Naive thymus-derived CD4-positive, alpha-beta T cell (primary cell): Measurements from ENCODE around the gene RBCK1. TPM values are rescaled to one million over a fixed set of nuclear protein-coding genes. Genes with fewer than 3 reads are reported as not detected.
"Not testable (repeated sequence)": the region's sequence is repeated elsewhere in the genome, so short reads cannot be mapped to it uniquely, and the experiment has no call there.

Source experiments
- ATAC-seq: fragments of 150-1000 bp; cut with Tn5 transposase; 2 replicates; pipeline ENCODE4 v1.10.0; 2021; ENCODE audit warnings: mild to moderate bottlenecking, moderate library complexity
- CTCF ChIA-PET: fragments of 350-600 bp; sonication (Branson Sonifier 250); formaldehyde crosslinking; loops from one replicate; lab custom pipeline; 2021; ENCODE audit warnings: antibody characterized with exemption; lab: Charles Lee
- POLR2A ChIA-PET: fragments of 350-600 bp; sonication (Branson Sonifier 250); formaldehyde crosslinking; loops from one replicate; lab custom pipeline; 2021; ENCODE audit warnings: antibody characterized with exemption, inconsistent platforms; lab: Charles Lee
- DNase-seq, 9 donors: peaks; one replicate each; pipeline versions ENCODE4 v3.0.0 to v3.0.0-alpha.2; 2020 to 2022; ENCODE audit warnings: mixed read lengths in 1 of 9
- H3K27ac ChIP-seq: one replicate; pipeline ENCODE4 v1.7.0; 2013; ENCODE audit warnings: mild to moderate bottlenecking, low read depth, low read length, moderate library complexity
- H3K27me3 ChIP-seq, 2 donors: one replicate each; pipeline ENCODE4 v1.7.0; 2013; ENCODE audit warnings: low read length in 2 of 2, mild to moderate bottlenecking in 2 of 2, moderate library complexity in 2 of 2; ENCODE audit not compliant: control insufficient read depth in 2 of 2, insufficient read depth in 2 of 2
- H3K36me3 ChIP-seq, 3 experiments: 1 replicate in 2 of 3; 2 replicates in 1 of 3; pipeline ENCODE4 v1.7.0; 2013; ENCODE audit warnings: low read length in 3 of 3, mild to moderate bottlenecking in 3 of 3, moderate library complexity in 1 of 3; ENCODE audit not compliant: insufficient read depth in 3 of 3, control insufficient read depth in 2 of 3
- H3K4me1 ChIP-seq, 2 donors: one replicate each; pipeline ENCODE4 v1.7.0; 2013; ENCODE audit warnings: low read length in 2 of 2, mild to moderate bottlenecking in 2 of 2, moderate library complexity in 1 of 2; ENCODE audit not compliant: control insufficient read depth in 2 of 2, insufficient read depth in 2 of 2
- H3K4me3 ChIP-seq: 2 replicates; pipeline ENCODE4 v1.7.0; 2013; ENCODE audit warnings: mild to moderate bottlenecking, low read length
- H3K9me3 ChIP-seq, 3 experiments: 1 replicate in 2 of 3; 2 replicates in 1 of 3; pipeline ENCODE4 v1.7.0; 2013; ENCODE audit warnings: low read length in 3 of 3; ENCODE audit not compliant: control insufficient read depth in 2 of 3
- H3K27ac Mint-ChIP-seq, 9 donors: one replicate each; pipeline ENCODE4 v1.8.0; 2020 to 2022; ENCODE audit warnings: mixed read lengths in 9 of 9, mild to moderate bottlenecking in 8 of 9, moderate library complexity in 5 of 9, inconsistent platforms in 2 of 9
- H3K27me3 Mint-ChIP-seq, 5 donors: one replicate each; pipeline ENCODE4 v1.8.0; 2021 to 2022; ENCODE audit warnings: mixed read lengths in 5 of 5, mild to moderate bottlenecking in 1 of 5
- H3K36me3 Mint-ChIP-seq, 5 donors: one replicate each; pipeline ENCODE4 v1.8.0; 2020 to 2022; ENCODE audit warnings: mixed read lengths in 5 of 5, mild to moderate bottlenecking in 3 of 5, inconsistent platforms in 1 of 5
- H3K4me1 Mint-ChIP-seq, 7 donors: one replicate each; pipeline ENCODE4 v1.8.0; 2020 to 2022; ENCODE audit warnings: mixed read lengths in 7 of 7, mild to moderate bottlenecking in 3 of 7, inconsistent platforms in 1 of 7
- H3K4me3 Mint-ChIP-seq, 10 donors: one replicate each; pipeline ENCODE4 v1.8.0; 2020 to 2022; ENCODE audit warnings: mild to moderate bottlenecking in 10 of 10, mixed read lengths in 10 of 10, moderate library complexity in 6 of 10, inconsistent platforms in 2 of 10
- H3K9me3 Mint-ChIP-seq, 11 donors: one replicate each; pipeline ENCODE4 v1.8.0; 2020 to 2022; ENCODE audit warnings: mixed read lengths in 11 of 11, mild to moderate bottlenecking in 4 of 11, inconsistent platforms in 1 of 11, moderate library complexity in 1 of 11
- intact Hi-C, 2 donors: fragments of 100-400 bp; cut with micrococcal nuclease; formaldehyde crosslinking; loops; one replicate each; pipeline ENCODE4 v1.15.1; 2023
- polyA plus RNA-seq, 2 donors: library from polyadenylated mRNA; unstranded; fragments of 300-500 nt; fragmentation: Illumina TruSeq; gene quantifications; one replicate each; pipeline ENCODE4 v1.2.3, GENCODE V29; 2021
- total RNA-seq, 6 experiments: library from RNA in 5 of 6; stranded (reverse) in 5 of 6; gene quantifications; 1 replicate in 5 of 6; 2 replicates in 1 of 6; pipeline ENCODE4 v1.2.3 and lab custom pipeline; 2021 to 2026

RBCK1 gene
- total and polyA plus RNA-seq, 7 experiments from 2014 or later, result 70.3 to 153 (median 96.9) TPM

- Mint-ChIP-seq H3K36me3 (peaks cover 0 to 16% (median 0%) of the 10 kb centered on the region in 5 donors), H3K4me1 (peaks cover 9 to 25% (median 20%) of the 10 kb centered on the region in 7 donors), H3K27ac (peak overlapping the region in 1 of 9 donors; percentile 21)
- H3K4me1 ChIP-seq, H3K9me3 Mint-ChIP-seq, H3K4me3 ChIP-seq, ATAC-seq, POLR2A ChIA-PET, H3K27ac ChIP-seq, intact Hi-C loops, H3K27me3 ChIP-seq, H3K27me3 Mint-ChIP-seq, H3K36me3 ChIP-seq, DNase-seq, H3K9me3 ChIP-seq, H3K4me3 Mint-ChIP-seq: not testable (repeated sequence)
- CTCF ChIA-PET, result interaction anchor here (0.7 to 7.3 kb wide), 8 partner anchors 14 to 252 kb away, joined by 3 to 74 read pairs (median 3); no protein-coding TSS in a partner anchor
Measured at GRCh38 chr20:476561-477249, 68.6 kb downstream of the RBCK1 start.

GRCh38 chr20:478010-478948, 70.2 kb downstream of the RBCK1 start:
- intact Hi-C loops, result loop anchor here in 1 of 2 donors (2.0 kb wide), 2 partner anchors 39 to 69 kb away; partner anchors contain the start of gene RBCK1
- ChIA-PET POLR2A (interaction anchor here (1.4 kb wide), 1 partner anchor 124 kb away, joined by 4 read pairs; no protein-coding TSS in a partner anchor), CTCF (interaction anchor here (0.7 to 7.3 kb wide), 6 partner anchors 15 to 124 kb away, joined by 3 to 74 read pairs (median 4); no protein-coding TSS in a partner anchor)
- Histone ChIP-seq H3K4me3 (no peak overlapping the region), H3K36me3 (peaks cover 0 to 19% (median 4%) of the 10 kb centered on the region in 3 experiments), H3K4me1 (peaks cover 0 to 6% of the 10 kb centered on the region in 2 donors), H3K27me3 (no peaks in the 10 kb centered on the region), H3K9me3 (no peaks in the 10 kb centered on the region), H3K27ac (no peak overlapping the region)
- no peak for ATAC-seq
- Mint-ChIP-seq H3K27ac (peak overlapping the region in 2 of 9 donors; percentile 12 to 27), H3K27me3 (no peaks in the 10 kb centered on the region), H3K36me3 (peaks cover 0 to 19% (median 9%) of the 10 kb centered on the region in 5 donors), H3K4me1 (peaks cover 11 to 27% (median 24%) of the 10 kb centered on the region in 7 donors), H3K9me3 (no peaks in the 10 kb centered on the region), H3K4me3 (no peak overlapping the region)
- DNase-seq, result no peak

GRCh38 chr20:478949-479429, 70.9 kb downstream of the RBCK1 start:
- POLR2A ChIA-PET, result interaction anchor here (1.0 to 1.4 kb wide), 2 partner anchors 72 to 125 kb away, joined by 4 to 5 read pairs; no protein-coding TSS in a partner anchor
- intact Hi-C loops, result loop anchor here (1.0 to 2.0 kb wide), 8 partner anchors 17 to 125 kb away; partner anchors contain the start of genes TBC1D20 (in 2 of the 2) and RBCK1 (in 1 of the 2)
- H3K4me1 Mint-ChIP-seq, result peaks cover 8 to 27% (median 24%) of the 10 kb centered on the region in 7 donors
- no peak overlapping the region for H3K27ac ChIP-seq
- ATAC-seq, result peak; percentile 84
- no peak overlapping the region for H3K4me3 ChIP-seq
- CTCF ChIA-PET, result interaction anchor here (0.7 to 7.3 kb wide), 3 partner anchors 71 to 125 kb away, joined by 3 to 74 read pairs (median 4); no protein-coding TSS in a partner anchor
- H3K36me3 Mint-ChIP-seq, result peaks cover 0 to 23% (median 10%) of the 10 kb centered on the region in 5 donors
- DNase-seq, result peak in 7 of 9 donors; percentile 45 to 75 (median 68)
- peaks cover 0 to 23% (median 4%) of the 10 kb centered on the region in 3 experiments for H3K36me3 ChIP-seq
- no peaks in the 10 kb centered on the region for H3K27me3 ChIP-seq
- H3K9me3 Mint-ChIP-seq, result no peaks in the 10 kb centered on the region
- peaks cover 0 to 6% of the 10 kb centered on the region in 2 donors for H3K4me1 ChIP-seq
- H3K27me3 Mint-ChIP-seq, result no peaks in the 10 kb centered on the region
- no peak overlapping the region for H3K4me3 Mint-ChIP-seq
- H3K9me3 ChIP-seq, result no peaks in the 10 kb centered on the region
- peak overlapping the region in 7 of 9 donors; percentile 27 to 82 (median 56) for H3K27ac Mint-ChIP-seq

- peaks cover 0 to 26% (median 4%) of the 10 kb centered on the region in 3 experiments for H3K36me3 ChIP-seq
- peaks cover 0 to 28% (median 10%) of the 10 kb centered on the region in 5 donors for H3K36me3 Mint-ChIP-seq
Measured at GRCh38 chr20:479487-479886, 71.4 kb downstream of the RBCK1 start.

GRCh38 chr20:480044-480443, 71.9 kb downstream of the RBCK1 start:
- Histone ChIP-seq H3K4me1 (peaks cover 0 to 6% of the 10 kb centered on the region in 2 donors), H3K27me3 (no peaks in the 10 kb centered on the region), H3K4me3 (no peak overlapping the region), H3K36me3 (peaks cover 0 to 26% (median 4%) of the 10 kb centered on the region in 3 experiments), H3K9me3 (no peaks in the 10 kb centered on the region), H3K27ac (no peak overlapping the region)
- Mint-ChIP-seq H3K4me3 (no peak overlapping the region), H3K27ac (peak overlapping the region in 1 of 9 donors; percentile 18), H3K36me3 (peaks cover 0 to 32% (median 10%) of the 10 kb centered on the region in 5 donors), H3K4me1 (peaks cover 8 to 27% (median 24%) of the 10 kb centered on the region in 7 donors), H3K27me3 (no peaks in the 10 kb centered on the region), H3K9me3 (no peaks in the 10 kb centered on the region)
- ChIA-PET POLR2A (no interaction called here), CTCF (interaction anchor here (0.7 to 7.3 kb wide), 3 partner anchors 113 to 182 kb away, joined by 3 to 74 read pairs (median 4); no protein-coding TSS in a partner anchor)
- no peak for ATAC-seq
- no peak for DNase-seq
- intact Hi-C loops, result loop anchor here in 1 of 2 donors (10.0 kb wide), 1 partner anchor 175 kb away; the partner anchor contains the start of gene SRXN1

More at GRCh38 chr20:479487-479886, 71.4 kb downstream of the RBCK1 start:
- CTCF ChIA-PET, result interaction anchor here (0.7 to 7.3 kb wide), 3 partner anchors 113 to 182 kb away, joined by 3 to 74 read pairs (median 4); no protein-coding TSS in a partner anchor
- Mint-ChIP-seq H3K27ac (peak overlapping the region in 3 of 9 donors; percentile 17 to 47 (median 40)), H3K4me3 (no peak overlapping the region), H3K4me1 (peaks cover 8 to 27% (median 24%) of the 10 kb centered on the region in 7 donors), H3K27me3 (no peaks in the 10 kb centered on the region), H3K9me3 (no peaks in the 10 kb centered on the region)
- intact Hi-C loops, result loop anchor here (1.0 to 2.0 kb wide), 8 partner anchors 17 to 125 kb away; partner anchors contain the start of genes TBC1D20 (in 2 of the 2) and RBCK1 (in 1 of the 2)
- POLR2A ChIA-PET, result interaction anchor here (1.0 to 1.4 kb wide), 2 partner anchors 73 to 125 kb away, joined by 4 to 5 read pairs; no protein-coding TSS in a partner anchor
- Histone ChIP-seq H3K4me3 (no peak overlapping the region), H3K9me3 (no peaks in the 10 kb centered on the region), H3K4me1 (peaks cover 0 to 6% of the 10 kb centered on the region in 2 donors), H3K27me3 (no peaks in the 10 kb centered on the region), H3K27ac (no peak overlapping the region)
- no peak for ATAC-seq
- DNase-seq, result no peak
